Adrenal gland (tissue), 12 donors: ENCODE measurements around the gene MYO18B. TPM values are rescaled to one million over a fixed set of nuclear protein-coding genes. Genes with fewer than 3 reads are reported as not detected.

Experiments
- DNase-seq, 7 donors: peaks; one replicate each; pipeline ENCODE4 v3.0.0-alpha.2; 2019 to 2020
- H3K27ac ChIP-seq, 5 donors: fragments of 200-600 bp; sonication (generic) in 4 of 5; 1 replicate in 3 of 5; 2 replicates in 2 of 5; pipeline versions ENCODE4 v1.5.1 to v1.8.0; 2016 to 2020; ENCODE audit warnings: mild to moderate bottlenecking in 1 of 5
- H3K27me3 ChIP-seq: fragments of 200-600 bp; 2 replicates; pipeline ENCODE4 v1.8.0; 2021
- H3K36me3 ChIP-seq, 2 donors: fragments of 200-600 bp; replicated peaks in 1 of 2; 1 replicate in 1 of 2; 2 replicates in 1 of 2; pipeline versions ENCODE4 v1.5.1 to v1.8.0; 2018 to 2022
- H3K4me1 ChIP-seq, 2 donors: fragments of 200-600 bp; replicated peaks in 1 of 2; 1 replicate in 1 of 2; 2 replicates in 1 of 2; pipeline versions ENCODE4 v1.5.1 to v1.8.0; 2018 to 2021
- H3K4me3 ChIP-seq, 4 donors: fragments of 200-600 bp; sonication (generic) in 3 of 4; one replicate each; pipeline ENCODE4 v1.5.1; 2016 to 2018
- H3K9me3 ChIP-seq, 3 donors: fragments of 200-600 bp; sonication (generic) in 1 of 3; replicated peaks in 1 of 3; 1 replicate in 2 of 3; 2 replicates in 1 of 3; pipeline versions ENCODE4 v1.5.1 to v1.8.0; 2016 to 2021
- POLR2A ChIP-seq, 2 donors: fragments of 450-650 bp; IDR thresholded peaks; one replicate each; pipeline ENCODE4 v1.6.1; 2017; ENCODE audit warnings: antibody characterized with exemption in 2 of 2, mild to moderate bottlenecking in 2 of 2, moderate library complexity in 1 of 2
- WGBS, 4 donors: extraction: QIAGEN DNeasy Blood & Tissue Kit in 2 of 4; methylation state at CpG; one replicate each; pipeline versions ENCODE4 v1.1.5 to v1.1.7; 2013 to 2017; 5-methylcytosine and 5-hydroxymethylcytosine counted together
- intact Hi-C, 2 donors: fragments of 100-400 bp; cut with DNase I; formaldehyde crosslinking; loops; one replicate each; pipeline versions ENCODE4 v1.14.1 to v1.15.0; 2022 to 2023
- polyA plus RNA-seq, 3 donors: library from polyadenylated mRNA; stranded (reverse); fragments of 200-250 nt in 2 of 3; fragments of 350-450 nt in 1 of 3; fragmentation: Illumina TruSeq in 1 of 3; extraction: RNeasy Lipid Tissue Mini Kit (QIAGEN cat#74804) in 1 of 3; gene quantifications; one replicate each; pipeline ENCODE4 v1.2.3, GENCODE V29; 2013 to 2014
- total RNA-seq, 9 donors: library from RNA; depleted of rRNA in 4 of 9; stranded (reverse); fragments of >200 nt in 4 of 9; fragments of 120-200 nt in 1 of 9; fragmentation: NEBNext Ultra II Directional in 1 of 9; extraction: Animal tissue kit (Norgen Biotek cat#: 25700) in 1 of 9; gene quantifications; one replicate each; pipeline versions ENCODE4 v1.1.0 to v1.2.4, GENCODE V29; 2013 to 2023
- TF ChIP-seq, protein P1 (sequence below), 6 experiments: fragments of 450-650 bp in 4 of 6; fragments of 200-600 bp in 2 of 6; sonication (generic) in 1 of 6; IDR thresholded peaks; 1 replicate in 5 of 6; 2 replicates in 1 of 6; pipeline versions ENCODE4 v1.5.1 to v1.8.0; 2016 to 2021; ENCODE audit warnings: antibody characterized with exemption in 6 of 6, mild to moderate bottlenecking in 2 of 6, moderate library complexity in 1 of 6
- donor health status: healthy with polysubstance abuse.
- donor health status: Bipolar disorder and iron deficiency.
- donor health status: DM: yes; HTN: yes; CAD: no.
- donor health status: DM: no; HTN: no; CAD: no.
- donor health status: DM: no; HTN: no; CAD: no.
- donor health status: DM: yes; HTN: yes; CAD: no.

The MYO18B gene
- total and polyA plus RNA-seq, 12 donors, result 0.08 to 1.1 (median 0.18) TPM

DNA sequence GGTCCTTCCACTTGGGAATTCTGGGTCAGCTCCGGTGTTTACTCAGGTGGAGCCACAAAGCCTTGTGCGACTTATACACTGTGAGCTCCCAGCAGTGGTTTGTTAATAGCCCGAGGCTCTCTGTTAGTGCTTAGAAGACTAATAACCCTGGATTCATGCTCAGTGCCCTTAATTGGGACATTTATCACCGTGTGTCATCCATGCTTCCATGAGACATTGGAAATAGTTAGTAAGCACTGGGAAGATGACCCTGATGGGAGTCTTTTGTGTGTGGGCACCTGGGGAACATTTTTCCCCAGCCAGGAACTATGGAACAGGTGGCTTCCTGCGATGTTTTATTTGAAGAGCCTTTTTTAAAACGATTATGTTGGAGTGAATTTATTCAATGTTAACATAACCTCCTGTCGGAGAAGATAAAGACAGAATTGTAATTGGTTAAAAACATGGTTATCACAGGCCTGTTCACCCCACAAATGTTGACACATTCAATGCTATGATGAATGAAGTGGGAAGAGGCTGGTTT is 188.9 kb downstream of the MYO18B start:
- H3K27me3 ChIP-seq, result peaks cover 4% of the 10 kb centered on the region
- DNase-seq, result peak in 1 of 7 donors; percentile 60
- 53 to 59% (median 54%) methylated on average over 7 of the region's 7 CpGs for WGBS, 4 donors
- no peaks in the 10 kb centered on the region for H3K9me3 ChIP-seq
- no peak overlapping the region for H3K4me3 ChIP-seq
- TF ChIP-seq, protein P1, sequence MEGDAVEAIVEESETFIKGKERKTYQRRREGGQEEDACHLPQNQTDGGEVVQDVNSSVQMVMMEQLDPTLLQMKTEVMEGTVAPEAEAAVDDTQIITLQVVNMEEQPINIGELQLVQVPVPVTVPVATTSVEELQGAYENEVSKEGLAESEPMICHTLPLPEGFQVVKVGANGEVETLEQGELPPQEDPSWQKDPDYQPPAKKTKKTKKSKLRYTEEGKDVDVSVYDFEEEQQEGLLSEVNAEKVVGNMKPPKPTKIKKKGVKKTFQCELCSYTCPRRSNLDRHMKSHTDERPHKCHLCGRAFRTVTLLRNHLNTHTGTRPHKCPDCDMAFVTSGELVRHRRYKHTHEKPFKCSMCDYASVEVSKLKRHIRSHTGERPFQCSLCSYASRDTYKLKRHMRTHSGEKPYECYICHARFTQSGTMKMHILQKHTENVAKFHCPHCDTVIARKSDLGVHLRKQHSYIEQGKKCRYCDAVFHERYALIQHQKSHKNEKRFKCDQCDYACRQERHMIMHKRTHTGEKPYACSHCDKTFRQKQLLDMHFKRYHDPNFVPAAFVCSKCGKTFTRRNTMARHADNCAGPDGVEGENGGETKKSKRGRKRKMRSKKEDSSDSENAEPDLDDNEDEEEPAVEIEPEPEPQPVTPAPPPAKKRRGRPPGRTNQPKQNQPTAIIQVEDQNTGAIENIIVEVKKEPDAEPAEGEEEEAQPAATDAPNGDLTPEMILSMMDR (IDR thresholded peaks at IDR 0.05), result no peak
- TF ChIP-seq POLR2A (IDR thresholded peaks at IDR 0.05), result no peak
- H3K36me3 ChIP-seq, result no peaks in the 10 kb centered on the region
- intact Hi-C loops, result no loop called here
- no peak overlapping the region for H3K27ac ChIP-seq
- no peaks in the 10 kb centered on the region for H3K4me1 ChIP-seq

DNA sequence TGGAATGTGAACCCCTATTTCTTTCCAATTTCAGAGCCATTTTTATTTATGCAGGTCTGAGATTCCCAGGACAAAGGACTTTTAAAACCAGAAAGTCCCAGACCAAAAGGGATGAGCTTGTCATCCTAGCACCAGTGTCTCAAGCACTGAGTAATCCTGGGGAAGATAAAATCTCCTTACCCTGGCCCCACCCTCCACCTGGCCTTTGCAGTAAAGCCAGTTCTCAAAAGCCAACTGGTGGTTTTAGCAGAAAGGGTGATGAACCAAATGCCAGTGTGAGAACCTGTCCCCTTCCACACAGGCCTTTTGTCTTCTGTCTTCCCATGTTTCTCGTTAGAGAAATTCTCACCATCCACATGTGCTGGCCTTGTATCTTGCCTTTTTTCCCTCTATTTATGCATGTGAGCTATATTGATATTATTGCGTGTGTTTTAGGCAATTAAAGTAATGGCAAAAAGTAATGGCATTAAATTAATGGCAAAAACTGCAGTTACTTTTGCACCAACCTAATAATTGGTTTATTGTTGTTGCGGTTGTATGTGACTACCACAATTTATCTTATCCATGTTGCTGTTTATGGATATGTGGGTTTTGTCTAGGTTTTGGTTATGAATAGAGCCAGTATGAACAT is 191.3 kb downstream of the MYO18B start:
- Histone ChIP-seq H3K27me3 (peaks cover 4% of the 10 kb centered on the region), H3K9me3 (no peaks in the 10 kb centered on the region), H3K4me1 (no peaks in the 10 kb centered on the region), H3K4me3 (no peak overlapping the region), H3K27ac (no peak overlapping the region), H3K36me3 (no peaks in the 10 kb centered on the region)
- intact Hi-C loops, result no loop called here
- TF ChIP-seq, protein P1 (IDR thresholded peaks at IDR 0.05), result no peak
- TF ChIP-seq POLR2A (IDR thresholded peaks at IDR 0.05), result no peak
- no peak for DNase-seq
- 72 to 81% (median 78%) methylated on average over 3 of the region's 3 CpGs for WGBS, 4 donors

DNA sequence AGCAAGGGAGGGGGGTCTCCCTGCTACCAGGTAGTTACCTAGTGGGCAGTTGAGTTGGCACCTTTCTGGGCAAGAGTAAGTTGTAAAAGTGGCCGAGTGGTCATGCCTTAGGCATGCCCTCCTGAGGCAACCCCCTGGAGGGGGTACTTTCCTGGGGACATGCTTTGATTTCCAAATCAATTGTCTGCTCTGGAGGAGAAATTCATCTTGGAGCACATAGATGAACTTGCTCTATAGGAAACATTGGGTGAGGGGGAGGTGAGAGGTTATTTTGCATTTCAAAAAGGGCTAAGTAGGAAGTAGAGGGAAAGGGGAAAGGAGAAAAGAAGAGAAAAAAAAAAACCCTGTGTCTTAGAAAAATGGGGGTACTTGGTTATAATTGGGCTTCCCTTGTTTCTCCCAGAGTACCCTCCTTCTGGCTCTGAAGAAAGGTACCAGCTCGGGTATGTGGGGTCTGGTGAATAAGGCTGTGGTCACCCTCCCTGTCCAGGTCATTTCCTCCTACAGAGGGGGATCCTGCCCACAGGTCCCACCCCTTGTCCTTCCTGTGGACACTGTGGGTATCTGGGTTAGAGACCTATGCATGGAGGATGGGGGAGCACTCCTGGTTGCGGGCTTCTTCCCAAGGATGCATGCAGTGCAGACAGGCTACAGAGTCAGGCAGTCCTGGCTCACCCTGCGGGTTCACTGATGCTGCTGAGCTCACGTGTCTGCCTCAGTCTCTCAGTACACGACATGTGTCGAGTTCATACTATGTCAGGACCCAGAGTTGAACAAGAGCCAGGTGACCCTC is 193.5 kb downstream of the MYO18B start:
- H3K27me3 ChIP-seq, result no peaks in the 10 kb centered on the region
- 45 to 74% (median 51%) methylated on average over 6 to 7 of the region's 7 CpGs for WGBS, 4 donors

DNA sequence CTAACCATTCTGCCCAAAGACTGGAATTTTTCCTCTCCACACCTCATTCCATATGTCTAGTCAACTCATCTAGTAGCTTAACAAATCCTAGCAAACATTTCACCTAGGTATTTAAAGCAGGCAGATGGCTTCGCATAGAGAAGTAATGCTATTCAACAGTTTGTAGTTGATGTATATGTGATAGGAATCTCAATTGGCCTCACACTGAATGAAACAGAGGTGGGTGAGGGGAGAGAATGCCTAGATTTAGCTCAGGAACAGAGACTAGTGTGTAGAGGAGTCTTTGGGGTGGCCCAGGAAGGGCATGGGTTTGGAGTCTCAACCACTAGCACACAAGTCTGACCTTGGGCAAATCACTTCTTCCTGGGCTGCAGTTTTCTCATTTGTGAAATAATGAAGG is 196.2 kb downstream of the MYO18B start:
- Histone ChIP-seq H3K27ac (no peak overlapping the region), H3K9me3 (no peaks in the 10 kb centered on the region), H3K36me3 (no peaks in the 10 kb centered on the region), H3K4me3 (no peak overlapping the region), H3K27me3 (no peaks in the 10 kb centered on the region), H3K4me1 (no peaks in the 10 kb centered on the region)
- TF ChIP-seq, protein P1 (IDR thresholded peaks at IDR 0.05), result no peak
- TF ChIP-seq POLR2A (IDR thresholded peaks at IDR 0.05), result no peak
- DNase-seq, result no peak
- WGBS, 4 donors, result 52 to 70% (median 60%) methylated on average over 1 of the region's 1 CpG
- intact Hi-C loops, result no loop called here

More for the DNA sequence above, 193.5 kb downstream of the MYO18B start:
- DNase-seq, result no peak
- no peaks in the 10 kb centered on the region for H3K4me1 ChIP-seq
- intact Hi-C loops, result no loop called here
- no peak for TF ChIP-seq POLR2A (IDR thresholded peaks at IDR 0.05)
- TF ChIP-seq, protein P1 (IDR thresholded peaks at IDR 0.05), result no peak
- no peaks in the 10 kb centered on the region for H3K36me3 ChIP-seq
- no peak overlapping the region for H3K4me3 ChIP-seq
- no peaks in the 10 kb centered on the region for H3K9me3 ChIP-seq
- no peak overlapping the region for H3K27ac ChIP-seq
